Aorta (tissue), 5 donors: Measurements from ENCODE around the gene OTX1. TPM values are rescaled to one million over a fixed set of nuclear protein-coding genes. Genes with fewer than 3 reads are reported as not detected.
"Not testable (repeated sequence)": the region's sequence is repeated elsewhere in the genome, so short reads cannot be mapped to it uniquely, and the experiment has no call there.

Source experiments
- ATAC-seq: fragments of 200-7000 bp; cut with Tn5 transposase; one replicate; pipeline ENCODE4 v1.9.1; 2022; ENCODE audit warnings: moderate library complexity; ENCODE audit not compliant: low FRiP score
- DNase-seq, 2 donors: peaks; one replicate each; pipeline ENCODE4 v3.0.0-alpha.2; 2020
- H3K27ac ChIP-seq, 2 donors: one replicate each; pipeline ENCODE4 v1.5.1; 2013; ENCODE audit warnings: low read length in 2 of 2, mild to moderate bottlenecking in 2 of 2, moderate library complexity in 2 of 2, control low read depth in 1 of 2, inconsistent platforms in 1 of 2, low read depth in 1 of 2
- H3K27me3 ChIP-seq, 2 donors: one replicate each; pipeline ENCODE4 v1.6.1; 2013; ENCODE audit warnings: control low read depth in 1 of 2, low read length in 1 of 2, mild to moderate bottlenecking in 1 of 2, moderate library complexity in 1 of 2; ENCODE audit not compliant: insufficient read depth in 2 of 2, control insufficient read depth in 1 of 2
- H3K36me3 ChIP-seq, 2 donors: one replicate each; pipeline ENCODE4 v1.6.1; 2013; ENCODE audit warnings: control low read depth in 1 of 2, low read length in 1 of 2, mild to moderate bottlenecking in 1 of 2; ENCODE audit not compliant: insufficient read depth in 2 of 2, control insufficient read depth in 1 of 2
- H3K4me1 ChIP-seq, 2 donors: one replicate each; pipeline ENCODE4 v1.6.1; 2013; ENCODE audit warnings: low read length in 2 of 2, control low read depth in 1 of 2, mild to moderate bottlenecking in 1 of 2, moderate library complexity in 1 of 2; ENCODE audit not compliant: insufficient read depth in 2 of 2, control insufficient read depth in 1 of 2
- H3K4me3 ChIP-seq, 2 donors: one replicate each; pipeline ENCODE4 v1.5.1; 2013; ENCODE audit warnings: low read length in 2 of 2, control low read depth in 1 of 2, mild to moderate bottlenecking in 1 of 2
- H3K9me3 ChIP-seq: one replicate; pipeline ENCODE4 v1.6.1; 2013; ENCODE audit warnings: mild to moderate bottlenecking, low read length; ENCODE audit not compliant: control insufficient read depth
- WGBS, 2 donors: extraction: QIAGEN DNeasy Blood & Tissue Kit; methylation state at CpG; one replicate each; pipeline ENCODE4 v1.1.7; 2013; 5-methylcytosine and 5-hydroxymethylcytosine counted together
- intact Hi-C, 2 donors: fragments of 100-400 bp; cut with DNase I; formaldehyde crosslinking; loops; one replicate each; pipeline versions ENCODE4 v1.14.2 to v1.15.0; 2022
- polyA plus RNA-seq, 2 donors: library from polyadenylated mRNA; stranded (reverse); fragments of 200-250 nt; gene quantifications; one replicate each; pipeline ENCODE4 v1.2.3, GENCODE V29; 2013
- total RNA-seq, 2 donors: library from RNA; stranded (reverse); fragmentation: NEBNext Ultra II Directional; extraction: Animal tissue kit (Norgen Biotek cat#: 25700); gene quantifications; one replicate each; pipeline ENCODE4 v1.2.1, GENCODE V29; 2021
- donor health status: healthy with polysubstance abuse.
- donor health status: Bipolar disorder and iron deficiency.
- donor health status: DM: no; HTN: no; CAD: no.
- donor health status: DM: no; HTN: no; CAD: no.
- donor health status: DM: yes; HTN: yes; CAD: no.

The OTX1 gene
- total and polyA plus RNA-seq, 4 donors, result not detected

DNA sequence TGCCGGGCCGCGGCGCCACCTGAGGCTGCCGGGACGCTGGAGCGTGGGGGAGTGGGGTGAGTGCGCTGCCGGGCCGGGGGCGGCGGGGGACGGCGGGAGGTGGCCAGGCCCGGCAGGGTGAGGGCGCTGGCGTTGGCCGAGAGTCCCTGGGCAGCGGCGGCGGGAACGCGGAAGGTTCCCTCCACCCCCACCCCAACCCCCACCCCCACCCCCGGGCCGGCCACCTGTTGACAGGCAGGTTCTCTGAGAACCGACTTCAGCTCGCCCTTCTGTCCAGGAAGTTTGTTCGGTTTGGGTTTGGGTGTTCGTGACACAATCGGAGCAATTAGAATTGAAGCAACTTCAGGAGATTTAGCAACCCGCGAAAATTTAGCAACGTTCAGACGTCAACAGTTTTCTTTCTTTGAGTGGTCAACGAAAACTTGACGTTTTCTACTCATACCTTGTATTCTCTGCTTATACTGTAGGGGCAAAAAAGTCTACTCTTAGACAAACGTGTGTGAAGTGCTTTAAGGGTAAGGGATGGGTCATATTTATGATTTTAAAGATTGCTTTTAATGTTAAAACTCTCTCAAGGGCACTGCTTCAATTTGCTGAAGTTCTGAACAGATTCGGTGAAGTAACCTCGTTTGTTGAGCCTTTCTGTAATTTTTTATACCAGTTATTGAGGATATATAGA is 9.3 kb downstream of the OTX1 start:
- H3K27me3 ChIP-seq, result peaks cover 0 to 6% of the 10 kb centered on the region in 2 donors
- ATAC-seq (no peak), DNase-seq (no peak)
- H3K27ac ChIP-seq, result no peak overlapping the region
- H3K36me3 ChIP-seq, result no peaks in the 10 kb centered on the region
- intact Hi-C loops, result loop anchor here in 1 of 2 donors (5.0 kb wide), 1 partner anchor 937 kb away; no protein-coding TSS in a partner anchor
- no peaks in the 10 kb centered on the region for H3K9me3 ChIP-seq
- no peaks in the 10 kb centered on the region for H3K4me1 ChIP-seq
- no peak overlapping the region for H3K4me3 ChIP-seq
- 8 to 10% methylated on average over 23 to 39 of the region's 39 CpGs for WGBS, 2 donors

- Histone ChIP-seq H3K27ac (no peak overlapping the region), H3K4me1 (no peaks in the 10 kb centered on the region), H3K9me3 (no peaks in the 10 kb centered on the region), H3K4me3 (no peak overlapping the region), H3K36me3 (no peaks in the 10 kb centered on the region), H3K27me3 (peaks cover 0 to 6% of the 10 kb centered on the region in 2 donors)
- ATAC-seq, result no peak
- no peak for DNase-seq
- WGBS, 2 donors, result 43 to 45% methylated on average over 5 of the region's 5 CpGs
- intact Hi-C loops, result no loop called here
These were observed 9.9 kb downstream of the OTX1 start for GRCh38 chr2:63060472-63060991.

DNA sequence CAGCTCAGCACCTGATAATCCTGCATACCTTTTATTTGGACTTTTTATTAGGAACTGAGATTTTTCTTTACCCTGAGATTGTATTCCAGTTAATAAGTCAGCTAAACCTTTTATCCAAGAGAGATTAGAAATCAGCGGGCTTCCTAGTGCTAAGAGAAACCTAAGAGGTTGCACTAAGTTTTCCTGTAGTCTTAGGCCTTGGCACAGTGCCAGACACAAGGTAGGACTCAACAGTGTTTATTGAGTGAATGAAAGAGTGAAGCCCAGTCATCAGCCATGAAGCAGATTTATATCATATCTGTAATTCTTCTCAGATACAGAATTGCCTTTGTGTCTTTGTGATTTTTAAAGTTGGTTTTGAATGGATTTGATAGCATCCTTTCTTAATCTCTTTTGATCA is 13.6 kb downstream of the OTX1 start:
- no peak for ATAC-seq
- H3K4me1 ChIP-seq, result no peaks in the 10 kb centered on the region
- WGBS, 2 donors, result 71 to 80% methylated on average over 1 of the region's 1 CpG
- H3K27ac ChIP-seq, result no peak overlapping the region
- H3K9me3 ChIP-seq, result no peaks in the 10 kb centered on the region
- H3K4me3 ChIP-seq, result no peak overlapping the region
- intact Hi-C loops, result no loop called here
- DNase-seq, result no peak
- no peaks in the 10 kb centered on the region for H3K27me3 ChIP-seq
- no peaks in the 10 kb centered on the region for H3K36me3 ChIP-seq

GRCh38 chr2:63064661-63065060 is 14.0 kb downstream of the OTX1 start:
- DNase-seq (no peak), ATAC-seq (no peak)
- H3K4me3 ChIP-seq, result no peak overlapping the region
- no peaks in the 10 kb centered on the region for H3K36me3 ChIP-seq
- H3K27me3 ChIP-seq, result no peaks in the 10 kb centered on the region
- no peaks in the 10 kb centered on the region for H3K9me3 ChIP-seq
- 66 to 77% methylated on average over 4 of the region's 4 CpGs for WGBS, 2 donors
- no peak overlapping the region for H3K27ac ChIP-seq
- H3K4me1 ChIP-seq, result no peaks in the 10 kb centered on the region
- intact Hi-C loops, result no loop called here

GRCh38 chr2:63066265-63066664 is 15.6 kb downstream of the OTX1 start:
- Histone ChIP-seq H3K36me3 (no peaks in the 10 kb centered on the region), H3K4me3 (no peak overlapping the region), H3K4me1 (no peaks in the 10 kb centered on the region), H3K27me3 (no peaks in the 10 kb centered on the region), H3K27ac (no peak overlapping the region), H3K9me3 (no peaks in the 10 kb centered on the region)
- intact Hi-C loops, result no loop called here
- DNase-seq (no peak), ATAC-seq (no peak)
- WGBS, 2 donors, result 65 to 68% methylated on average over 3 of the region's 3 CpGs

GRCh38 chr2:63066838-63067237 is 16.2 kb downstream of the OTX1 start:
- H3K27ac ChIP-seq, result no peak overlapping the region
- no peak overlapping the region for H3K4me3 ChIP-seq
- intact Hi-C loops, result no loop called here
- 78 to 81% methylated on average over 2 of the region's 2 CpGs for WGBS, 2 donors
- no peak for ATAC-seq
- H3K4me1 ChIP-seq, result no peaks in the 10 kb centered on the region
- no peaks in the 10 kb centered on the region for H3K27me3 ChIP-seq
- DNase-seq, result no peak
- no peaks in the 10 kb centered on the region for H3K9me3 ChIP-seq
- H3K36me3 ChIP-seq, result no peaks in the 10 kb centered on the region

DNA sequence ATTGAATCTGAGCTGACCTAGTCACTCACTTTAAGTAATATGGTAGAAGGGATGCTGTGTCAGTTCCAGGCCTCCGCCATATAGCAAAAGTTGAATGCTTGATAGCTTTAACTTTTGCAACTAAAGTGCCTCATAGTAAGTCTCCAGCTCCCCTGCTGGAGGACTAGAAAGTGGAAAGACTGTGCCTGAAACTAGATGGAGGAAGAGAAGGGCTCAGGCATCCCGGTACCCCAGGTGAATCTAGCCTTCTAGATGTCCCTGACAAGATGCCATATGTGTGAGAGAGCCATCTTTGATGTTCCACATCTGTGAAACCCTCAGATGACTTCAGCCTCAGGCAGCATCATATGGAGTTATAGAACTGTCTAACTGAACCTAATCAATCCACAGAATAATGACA is 21.0 kb downstream of the OTX1 start:
- WGBS, 2 donors, result 81 to 83% methylated on average over 2 of the region's 2 CpGs
- no peaks in the 10 kb centered on the region for H3K9me3 ChIP-seq
- H3K4me1 ChIP-seq, result no peaks in the 10 kb centered on the region
- ATAC-seq, result no peak
- no peak overlapping the region for H3K4me3 ChIP-seq
- no peak for DNase-seq
- no peaks in the 10 kb centered on the region for H3K27me3 ChIP-seq
- H3K27ac ChIP-seq, result no peak overlapping the region
- intact Hi-C loops, result no loop called here
- H3K36me3 ChIP-seq, result no peaks in the 10 kb centered on the region

- intact Hi-C loops, result no loop called here
- Histone ChIP-seq H3K4me1 (no peaks in the 10 kb centered on the region), H3K27ac (no peak overlapping the region), H3K4me3 (no peak overlapping the region), H3K36me3 (no peaks in the 10 kb centered on the region), H3K9me3 (no peaks in the 10 kb centered on the region), H3K27me3 (peaks cover 0 to 2% of the 10 kb centered on the region in 2 donors)
- 82 to 90% methylated on average over 3 of the region's 3 CpGs for WGBS, 2 donors
- no peak for ATAC-seq
- no peak for DNase-seq
These were observed 23.4 kb downstream of the OTX1 start for GRCh38 chr2:63073994-63074393.

DNA sequence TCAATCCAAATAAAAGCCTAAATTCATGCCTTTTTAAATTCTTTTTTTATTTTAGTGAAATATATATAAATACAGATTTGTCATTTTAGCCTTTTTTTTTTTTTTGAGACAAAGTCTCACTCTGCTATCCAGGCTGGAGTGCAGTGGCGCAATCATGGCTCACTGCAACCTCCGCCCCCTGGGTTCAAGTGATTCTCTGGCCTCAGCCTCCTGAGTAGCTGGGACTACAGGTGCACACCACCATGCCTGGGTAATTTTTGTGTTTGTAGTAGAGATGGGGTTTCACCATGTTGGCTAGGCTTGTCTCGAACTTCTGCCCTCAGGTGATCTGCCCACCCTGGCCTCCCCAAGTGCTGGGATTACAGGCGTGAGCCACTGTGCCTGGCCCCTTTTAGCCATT is 23.8 kb downstream of the OTX1 start:
- intact Hi-C loops, H3K9me3 ChIP-seq, H3K36me3 ChIP-seq, H3K27me3 ChIP-seq, DNase-seq, H3K4me3 ChIP-seq, H3K4me1 ChIP-seq, H3K27ac ChIP-seq, ATAC-seq: not testable (repeated sequence)
- 91 to 92% methylated on average over 4 of the region's 4 CpGs for WGBS, 2 donors
